Ishikawa (cell line): ENCODE results near the gene LMF2.
A peak's percentile ranks its signal among the peaks of the same experiment; 100 is the strongest.

Experiments
- EGR1 ChIP-seq: IDR thresholded peaks from 2 replicates; pipeline ENCODE4 v1.6.1; 2012
- TCF12 ChIP-seq: IDR thresholded peaks from 2 replicates; pipeline ENCODE4 v1.6.1; 2012; ENCODE audit warnings: low read depth
- YY1 ChIP-seq: IDR thresholded peaks from 2 replicates; pipeline ENCODE4 v1.6.1; 2012; ENCODE audit warnings: low read depth
- TF ChIP-seq, protein P1 (sequence below): IDR thresholded peaks from 2 replicates; pipeline ENCODE4 v1.6.1; 2012
- TF ChIP-seq, protein P2 (sequence below): IDR thresholded peaks from 2 replicates; pipeline ENCODE4 v1.6.1; 2012

DNA sequence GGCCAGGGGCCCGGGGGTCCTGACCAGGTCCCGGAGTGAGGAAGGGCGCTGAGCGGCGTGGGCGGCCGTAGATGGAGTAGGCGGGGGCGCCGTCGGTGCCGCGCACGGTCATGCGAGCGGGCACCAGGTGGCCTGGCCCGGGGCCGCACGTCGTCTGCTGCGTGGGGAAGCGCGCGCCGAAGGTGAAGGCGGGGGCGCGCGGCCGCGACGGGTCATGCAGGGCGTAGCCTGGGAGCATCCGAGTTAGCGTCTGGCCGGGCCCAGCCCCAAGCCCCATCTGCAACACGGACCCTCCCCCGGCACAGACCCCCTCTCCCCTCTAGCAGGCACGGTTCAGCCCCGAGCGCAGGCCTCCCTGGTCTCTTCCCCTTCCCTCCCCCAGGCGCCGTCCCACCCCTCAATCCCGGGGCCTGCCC lies 24.1 kb upstream of the LMF2 start:
- no peak for TF ChIP-seq TCF12
- TF ChIP-seq YY1: no peak
- TF ChIP-seq EGR1: peak; percentile 50; the same call in 1 of the 2 replicates
- TF ChIP-seq, protein P1, sequence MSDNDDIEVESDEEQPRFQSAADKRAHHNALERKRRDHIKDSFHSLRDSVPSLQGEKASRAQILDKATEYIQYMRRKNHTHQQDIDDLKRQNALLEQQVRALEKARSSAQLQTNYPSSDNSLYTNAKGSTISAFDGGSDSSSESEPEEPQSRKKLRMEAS: 0 out of 2 replicates have a peak, but pooled peaks have one; percentile 12
- TF ChIP-seq, protein P2, sequence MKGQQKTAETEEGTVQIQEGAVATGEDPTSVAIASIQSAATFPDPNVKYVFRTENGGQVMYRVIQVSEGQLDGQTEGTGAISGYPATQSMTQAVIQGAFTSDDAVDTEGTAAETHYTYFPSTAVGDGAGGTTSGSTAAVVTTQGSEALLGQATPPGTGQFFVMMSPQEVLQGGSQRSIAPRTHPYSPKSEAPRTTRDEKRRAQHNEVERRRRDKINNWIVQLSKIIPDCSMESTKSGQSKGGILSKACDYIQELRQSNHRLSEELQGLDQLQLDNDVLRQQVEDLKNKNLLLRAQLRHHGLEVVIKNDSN: no peak
